ENCODE measurements around the gene RAD52. TPM values are rescaled to one million over a fixed set of nuclear protein-coding genes. Genes with fewer than 3 reads are reported as not detected.
A peak's percentile ranks its signal among the peaks of the same experiment; 100 is the strongest.

RAD52 gene
- total RNA-seq, 6 experiments from 2014 or later = 5.6 to 10.5 (median 8.5) TPM

DNA sequence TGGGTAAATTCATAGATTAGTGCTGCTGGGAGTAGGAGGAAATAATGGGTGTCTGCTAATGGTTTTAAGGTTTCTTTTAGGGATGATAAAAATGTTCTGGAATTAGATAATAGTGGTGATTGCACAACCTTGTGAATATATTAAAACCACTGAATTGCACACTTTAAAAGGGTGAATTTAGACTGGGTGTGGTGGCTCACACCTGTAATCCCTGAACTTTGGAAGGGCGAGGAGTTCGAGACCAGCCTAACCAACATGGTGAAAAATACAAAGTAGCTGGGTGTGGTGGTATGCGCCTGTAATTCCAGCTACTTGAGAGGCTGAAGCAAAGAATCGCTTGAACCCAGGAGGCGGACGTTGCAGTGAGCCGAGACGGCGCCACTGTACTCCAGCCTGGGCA lies 1.3 kb downstream of the RAD52 start:
- DNase-seq (no peak), ATAC-seq (no peak)
- Histone ChIP-seq H3K27ac (peak overlapping the region in 1 of 3 donors; percentile 82), H3K27me3 (no peaks in the 10 kb centered on the region), H3K4me3 (peak overlapping the region; percentile 76 to 93 (median 91)), H3K9me3 (no peaks in the 10 kb centered on the region), H3K36me3 (no peaks in the 10 kb centered on the region), H3K4me1 (peaks cover 0 to 10% (median 0%) of the 10 kb centered on the region in 4 donors)
- intact Hi-C loops (cut with DNase I) = no loop called here
- no peak for TF ChIP-seq POLR2A (IDR thresholded peaks at IDR 0.05)
- TF ChIP-seq, protein P1, sequence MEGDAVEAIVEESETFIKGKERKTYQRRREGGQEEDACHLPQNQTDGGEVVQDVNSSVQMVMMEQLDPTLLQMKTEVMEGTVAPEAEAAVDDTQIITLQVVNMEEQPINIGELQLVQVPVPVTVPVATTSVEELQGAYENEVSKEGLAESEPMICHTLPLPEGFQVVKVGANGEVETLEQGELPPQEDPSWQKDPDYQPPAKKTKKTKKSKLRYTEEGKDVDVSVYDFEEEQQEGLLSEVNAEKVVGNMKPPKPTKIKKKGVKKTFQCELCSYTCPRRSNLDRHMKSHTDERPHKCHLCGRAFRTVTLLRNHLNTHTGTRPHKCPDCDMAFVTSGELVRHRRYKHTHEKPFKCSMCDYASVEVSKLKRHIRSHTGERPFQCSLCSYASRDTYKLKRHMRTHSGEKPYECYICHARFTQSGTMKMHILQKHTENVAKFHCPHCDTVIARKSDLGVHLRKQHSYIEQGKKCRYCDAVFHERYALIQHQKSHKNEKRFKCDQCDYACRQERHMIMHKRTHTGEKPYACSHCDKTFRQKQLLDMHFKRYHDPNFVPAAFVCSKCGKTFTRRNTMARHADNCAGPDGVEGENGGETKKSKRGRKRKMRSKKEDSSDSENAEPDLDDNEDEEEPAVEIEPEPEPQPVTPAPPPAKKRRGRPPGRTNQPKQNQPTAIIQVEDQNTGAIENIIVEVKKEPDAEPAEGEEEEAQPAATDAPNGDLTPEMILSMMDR (IDR thresholded peaks at IDR 0.05) = no peak
- 79% methylated on average over 4 of the region's 9 CpGs for WGBS (ENCODE audit: insufficient coverage, low coverage, low lambda C conversion rate, missing lambda C conversion rate)

DNA sequence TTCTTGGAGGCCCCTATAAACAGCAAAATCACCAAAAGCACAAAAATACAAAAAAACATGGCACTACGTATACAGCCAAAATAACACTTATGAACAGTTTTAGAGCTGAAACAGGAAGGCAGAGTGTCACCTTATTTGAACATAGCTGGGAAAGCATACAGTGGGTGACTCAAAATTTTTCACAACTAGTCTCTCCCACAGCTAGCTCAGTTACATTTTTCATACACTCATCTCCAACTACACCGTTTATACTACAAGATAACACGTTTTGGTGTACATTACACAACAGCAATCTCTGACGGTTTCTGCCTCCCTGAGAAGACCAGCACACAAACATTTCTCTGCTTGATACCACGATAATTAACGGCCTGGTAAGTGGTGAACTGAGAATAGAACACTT lies 2.9 kb downstream of the RAD52 start:
- no peaks in the 10 kb centered on the region for H3K9me3 ChIP-seq
- no peaks in the 10 kb centered on the region for H3K36me3 ChIP-seq
- H3K27ac ChIP-seq = no peak overlapping the region
- H3K27me3 ChIP-seq = no peaks in the 10 kb centered on the region
- TF ChIP-seq, protein P1 (IDR thresholded peaks at IDR 0.05) = no peak
- TF ChIP-seq POLR2A (IDR thresholded peaks at IDR 0.05) = no peak
- DNase-seq (no peak), ATAC-seq (no peak)
- 61% methylated on average over 6 of the region's 6 CpGs for WGBS (ENCODE audit: insufficient coverage, low coverage, low lambda C conversion rate, missing lambda C conversion rate)
- H3K4me3 ChIP-seq = no peak overlapping the region
- peaks cover 0 to 10% (median 0%) of the 10 kb centered on the region in 4 donors for H3K4me1 ChIP-seq
- intact Hi-C loops (cut with DNase I) = no loop called here

DNA sequence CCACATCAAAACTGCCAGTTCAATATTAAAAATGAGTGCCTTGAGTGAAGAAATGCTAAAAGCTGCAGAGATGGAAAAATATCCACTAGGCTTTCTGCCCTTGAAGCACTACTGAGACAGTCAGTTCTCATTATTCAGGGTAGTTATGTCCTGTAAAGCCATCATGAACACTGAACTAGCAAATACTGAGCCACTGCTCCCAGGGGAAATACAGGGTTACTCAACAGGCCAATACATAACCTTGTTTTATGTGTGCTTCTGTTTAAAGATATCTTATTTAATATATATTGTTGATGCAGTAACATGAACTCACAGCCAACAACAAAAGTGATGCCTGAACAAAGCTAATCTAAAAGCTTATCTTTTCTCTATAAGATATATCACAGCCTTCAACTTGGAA lies 3.3 kb downstream of the RAD52 start:
- no peaks in the 10 kb centered on the region for H3K36me3 ChIP-seq
- no peaks in the 10 kb centered on the region for H3K9me3 ChIP-seq
- peaks cover 0 to 10% (median 0%) of the 10 kb centered on the region in 4 donors for H3K4me1 ChIP-seq
- intact Hi-C loops (cut with DNase I) = no loop called here
- H3K27me3 ChIP-seq = no peaks in the 10 kb centered on the region
- H3K27ac ChIP-seq = no peak overlapping the region
- no peak for DNase-seq
- H3K4me3 ChIP-seq = no peak overlapping the region
- TF ChIP-seq, protein P1 (IDR thresholded peaks at IDR 0.05) = no peak
- no peak for TF ChIP-seq POLR2A (IDR thresholded peaks at IDR 0.05)
- no peak for ATAC-seq

DNA sequence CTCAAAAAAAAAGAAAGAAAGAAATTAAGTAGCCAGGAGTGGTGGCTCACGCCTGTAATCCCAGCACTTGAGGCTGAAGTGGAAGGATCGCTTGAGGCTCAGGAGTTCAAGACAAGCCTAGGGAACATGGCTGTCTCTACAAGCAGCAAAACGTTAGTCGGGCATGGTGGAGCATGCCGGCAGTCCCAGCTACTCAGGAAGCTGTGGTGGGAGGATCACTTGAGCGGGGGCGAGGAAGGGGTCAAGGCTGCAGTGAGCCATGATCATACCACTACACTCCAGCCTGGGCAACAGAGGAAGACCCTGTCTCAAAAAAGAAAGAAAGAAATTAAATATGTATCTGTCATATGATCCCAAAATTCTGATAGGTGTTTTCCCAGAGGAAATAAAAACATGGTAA lies 5.3 kb downstream of the RAD52 start:
- no peak for DNase-seq
- ATAC-seq = no peak
- intact Hi-C loops (cut with DNase I) = no loop called here
- Histone ChIP-seq H3K27ac (no peak overlapping the region), H3K4me1 (peaks cover 0 to 10% (median 0%) of the 10 kb centered on the region in 4 donors), H3K27me3 (no peaks in the 10 kb centered on the region), H3K4me3 (no peak overlapping the region), H3K36me3 (no peaks in the 10 kb centered on the region), H3K9me3 (no peaks in the 10 kb centered on the region)
- TF ChIP-seq, protein P1 (IDR thresholded peaks at IDR 0.05) = no peak
- no peak for TF ChIP-seq POLR2A (IDR thresholded peaks at IDR 0.05)
- 83% methylated on average over 7 of the region's 7 CpGs for WGBS (ENCODE audit: insufficient coverage, low coverage, low lambda C conversion rate, missing lambda C conversion rate)

DNA sequence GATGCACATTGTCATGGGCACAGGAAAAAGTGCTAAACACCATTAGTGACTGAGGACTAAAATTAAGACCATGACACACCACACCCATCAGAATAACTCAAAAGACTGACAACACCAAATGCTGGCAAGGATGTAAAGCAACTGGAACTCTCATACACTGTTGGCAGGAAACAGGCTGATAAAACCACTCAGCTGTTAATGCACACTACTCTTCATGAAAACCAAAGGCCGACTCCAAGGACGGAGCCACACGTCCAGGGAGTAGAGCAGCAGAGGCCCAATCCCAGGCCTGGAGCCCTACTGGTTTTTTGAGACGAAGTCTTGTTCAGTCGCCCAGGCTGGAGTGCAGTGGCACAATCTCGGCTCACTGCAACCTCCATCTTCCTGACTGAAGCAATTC lies 6.4 kb downstream of the RAD52 start:
- H3K4me1 ChIP-seq = peaks cover 0 to 2% (median 0%) of the 10 kb centered on the region in 4 donors
- H3K9me3 ChIP-seq = no peaks in the 10 kb centered on the region
- no peaks in the 10 kb centered on the region for H3K27me3 ChIP-seq
- H3K4me3 ChIP-seq = no peak overlapping the region
- ATAC-seq = no peak
- TF ChIP-seq POLR2A (IDR thresholded peaks at IDR 0.05) = no peak
- TF ChIP-seq, protein P1 (IDR thresholded peaks at IDR 0.05) = no peak
- intact Hi-C loops (cut with DNase I) = no loop called here
- no peak overlapping the region for H3K27ac ChIP-seq
- WGBS (ENCODE audit: insufficient coverage, low coverage, low lambda C conversion rate, missing lambda C conversion rate) = 80% methylated on average over 1 of the region's 6 CpGs
- no peak for DNase-seq
- H3K36me3 ChIP-seq = no peaks in the 10 kb centered on the region
